ENCODE measurements around the gene SECISBP2L.
A peak's percentile ranks its signal among the peaks of the same experiment; 100 is the strongest.

Gene SECISBP2L

DNA sequence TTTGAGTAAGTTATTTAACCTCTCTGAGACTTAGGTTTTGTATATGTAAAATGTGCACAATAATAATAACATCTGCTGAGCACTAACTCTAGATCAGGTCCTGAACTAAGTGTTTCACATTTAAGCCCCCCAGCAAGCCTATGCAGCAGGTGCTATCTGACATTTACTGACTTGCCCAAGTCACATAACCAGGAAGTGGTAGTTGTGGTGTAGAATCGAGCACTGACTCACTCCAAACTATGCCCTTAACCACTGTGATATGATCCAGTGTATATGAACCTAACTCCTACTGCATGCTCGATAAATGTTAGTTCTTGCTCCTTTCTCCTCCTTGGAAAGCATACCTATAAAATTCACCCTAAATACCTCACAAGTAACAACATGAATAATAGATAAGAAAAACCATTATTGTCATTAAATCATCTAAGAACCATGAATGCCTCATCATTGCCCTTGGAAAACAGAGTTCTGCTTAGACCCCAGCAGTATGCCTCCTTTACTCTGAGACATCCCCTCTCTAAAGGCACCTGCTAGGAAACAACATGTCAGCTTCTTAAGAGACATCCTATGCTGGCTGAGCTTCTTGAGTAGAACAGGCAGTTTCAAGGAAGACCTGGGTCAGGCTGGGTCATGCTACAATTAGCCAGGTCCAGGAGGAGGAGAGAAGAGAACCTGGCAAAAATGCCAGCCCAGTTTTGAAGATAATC is 79.5 kb downstream of the SECISBP2L start:
- no peak for TF ChIP-seq RAD21 (IDR thresholded peaks at IDR 0.05; ENCODE audit: low read depth)
- TF ChIP-seq, protein P1, sequence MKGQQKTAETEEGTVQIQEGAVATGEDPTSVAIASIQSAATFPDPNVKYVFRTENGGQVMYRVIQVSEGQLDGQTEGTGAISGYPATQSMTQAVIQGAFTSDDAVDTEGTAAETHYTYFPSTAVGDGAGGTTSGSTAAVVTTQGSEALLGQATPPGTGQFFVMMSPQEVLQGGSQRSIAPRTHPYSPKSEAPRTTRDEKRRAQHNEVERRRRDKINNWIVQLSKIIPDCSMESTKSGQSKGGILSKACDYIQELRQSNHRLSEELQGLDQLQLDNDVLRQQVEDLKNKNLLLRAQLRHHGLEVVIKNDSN (IDR thresholded peaks at IDR 0.05), result no peak
- TF ChIP-seq, protein P2, sequence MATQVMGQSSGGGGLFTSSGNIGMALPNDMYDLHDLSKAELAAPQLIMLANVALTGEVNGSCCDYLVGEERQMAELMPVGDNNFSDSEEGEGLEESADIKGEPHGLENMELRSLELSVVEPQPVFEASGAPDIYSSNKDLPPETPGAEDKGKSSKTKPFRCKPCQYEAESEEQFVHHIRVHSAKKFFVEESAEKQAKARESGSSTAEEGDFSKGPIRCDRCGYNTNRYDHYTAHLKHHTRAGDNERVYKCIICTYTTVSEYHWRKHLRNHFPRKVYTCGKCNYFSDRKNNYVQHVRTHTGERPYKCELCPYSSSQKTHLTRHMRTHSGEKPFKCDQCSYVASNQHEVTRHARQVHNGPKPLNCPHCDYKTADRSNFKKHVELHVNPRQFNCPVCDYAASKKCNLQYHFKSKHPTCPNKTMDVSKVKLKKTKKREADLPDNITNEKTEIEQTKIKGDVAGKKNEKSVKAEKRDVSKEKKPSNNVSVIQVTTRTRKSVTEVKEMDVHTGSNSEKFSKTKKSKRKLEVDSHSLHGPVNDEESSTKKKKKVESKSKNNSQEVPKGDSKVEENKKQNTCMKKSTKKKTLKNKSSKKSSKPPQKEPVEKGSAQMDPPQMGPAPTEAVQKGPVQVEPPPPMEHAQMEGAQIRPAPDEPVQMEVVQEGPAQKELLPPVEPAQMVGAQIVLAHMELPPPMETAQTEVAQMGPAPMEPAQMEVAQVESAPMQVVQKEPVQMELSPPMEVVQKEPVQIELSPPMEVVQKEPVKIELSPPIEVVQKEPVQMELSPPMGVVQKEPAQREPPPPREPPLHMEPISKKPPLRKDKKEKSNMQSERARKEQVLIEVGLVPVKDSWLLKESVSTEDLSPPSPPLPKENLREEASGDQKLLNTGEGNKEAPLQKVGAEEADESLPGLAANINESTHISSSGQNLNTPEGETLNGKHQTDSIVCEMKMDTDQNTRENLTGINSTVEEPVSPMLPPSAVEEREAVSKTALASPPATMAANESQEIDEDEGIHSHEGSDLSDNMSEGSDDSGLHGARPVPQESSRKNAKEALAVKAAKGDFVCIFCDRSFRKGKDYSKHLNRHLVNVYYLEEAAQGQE (IDR thresholded peaks at IDR 0.05; ENCODE audit: low read depth), result no peak
- TF ChIP-seq YY1 (IDR thresholded peaks at IDR 0.05; ENCODE audit: low read depth), result no peak
- no peak for TF ChIP-seq FOXM1 (IDR thresholded peaks at IDR 0.05; ENCODE audit: borderline replicate concordance, low read depth)
- no peak for TF ChIP-seq EGR1 (IDR thresholded peaks at IDR 0.05)
- TF ChIP-seq ZBTB7A (IDR thresholded peaks at IDR 0.05; ENCODE audit: low read depth), result no peak
- no peak for TF ChIP-seq TAF1 (IDR thresholded peaks at IDR 0.05; ENCODE audit: low read depth)
- no peak for TF ChIP-seq NFIC (IDR thresholded peaks at IDR 0.05)
- TF ChIP-seq, protein P3, sequence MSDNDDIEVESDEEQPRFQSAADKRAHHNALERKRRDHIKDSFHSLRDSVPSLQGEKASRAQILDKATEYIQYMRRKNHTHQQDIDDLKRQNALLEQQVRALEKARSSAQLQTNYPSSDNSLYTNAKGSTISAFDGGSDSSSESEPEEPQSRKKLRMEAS (IDR thresholded peaks at IDR 0.05), result no peak
- TF ChIP-seq TCF12 (IDR thresholded peaks at IDR 0.05; ENCODE audit: low read depth), result no peak

DNA sequence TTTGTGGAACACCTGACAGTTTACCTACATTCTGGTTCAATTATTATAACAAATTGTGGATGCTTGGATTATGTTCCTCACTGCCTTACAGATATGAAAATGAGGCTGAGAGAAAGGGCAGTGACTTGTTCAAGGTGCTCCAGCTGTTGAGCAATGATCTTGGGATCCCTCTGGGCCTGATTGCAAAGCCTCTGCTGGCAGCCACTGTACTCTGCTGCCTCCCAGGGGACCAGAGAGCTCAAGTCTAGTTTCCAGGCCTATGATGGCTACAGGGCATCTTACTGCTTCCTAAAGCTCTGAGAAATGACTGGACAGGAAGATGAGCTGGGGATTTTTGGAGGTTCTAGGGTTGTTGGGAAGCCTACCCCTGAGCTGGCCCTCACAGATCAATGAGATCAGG is 80.3 kb downstream of the SECISBP2L start:
- TF ChIP-seq, protein P3 (IDR thresholded peaks at IDR 0.05), result no peak
- TF ChIP-seq EP300 (IDR thresholded peaks at IDR 0.05; ENCODE audit: borderline replicate concordance) (no peak), TEAD4 (IDR thresholded peaks at IDR 0.05) (no peak), TAF1 (IDR thresholded peaks at IDR 0.05; ENCODE audit: low read depth) (no peak), CREB1 (IDR thresholded peaks at IDR 0.05; ENCODE audit: low read depth) (no peak), FOXM1 (IDR thresholded peaks at IDR 0.05; ENCODE audit: borderline replicate concordance, low read depth) (no peak), RAD21 (IDR thresholded peaks at IDR 0.05; ENCODE audit: low read depth) (peak; percentile 34; the same call in 1 of the 2 replicates)

DNA sequence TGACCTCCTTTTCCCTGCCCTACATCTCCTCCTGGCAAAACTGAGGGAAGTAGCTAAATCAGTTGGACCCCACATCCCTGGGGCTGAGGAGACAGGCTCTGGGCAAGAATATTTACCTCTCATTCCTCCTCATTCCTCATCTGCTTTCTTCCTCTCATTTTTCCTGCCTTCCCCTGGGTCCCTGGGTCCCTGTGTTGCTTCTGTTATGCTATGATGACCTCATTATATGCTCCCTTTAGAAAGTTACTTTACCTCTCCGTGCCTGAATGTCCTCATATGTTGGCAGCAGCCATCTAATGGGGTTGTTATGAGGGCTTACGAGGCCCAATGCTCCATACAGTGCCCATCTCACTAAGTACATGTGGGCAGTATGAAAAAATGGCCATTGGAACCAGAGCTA is 81.3 kb downstream of the SECISBP2L start:
- TF ChIP-seq TEAD4 (IDR thresholded peaks at IDR 0.05) (no peak), CREB1 (IDR thresholded peaks at IDR 0.05; ENCODE audit: low read depth) (no peak)

DNA sequence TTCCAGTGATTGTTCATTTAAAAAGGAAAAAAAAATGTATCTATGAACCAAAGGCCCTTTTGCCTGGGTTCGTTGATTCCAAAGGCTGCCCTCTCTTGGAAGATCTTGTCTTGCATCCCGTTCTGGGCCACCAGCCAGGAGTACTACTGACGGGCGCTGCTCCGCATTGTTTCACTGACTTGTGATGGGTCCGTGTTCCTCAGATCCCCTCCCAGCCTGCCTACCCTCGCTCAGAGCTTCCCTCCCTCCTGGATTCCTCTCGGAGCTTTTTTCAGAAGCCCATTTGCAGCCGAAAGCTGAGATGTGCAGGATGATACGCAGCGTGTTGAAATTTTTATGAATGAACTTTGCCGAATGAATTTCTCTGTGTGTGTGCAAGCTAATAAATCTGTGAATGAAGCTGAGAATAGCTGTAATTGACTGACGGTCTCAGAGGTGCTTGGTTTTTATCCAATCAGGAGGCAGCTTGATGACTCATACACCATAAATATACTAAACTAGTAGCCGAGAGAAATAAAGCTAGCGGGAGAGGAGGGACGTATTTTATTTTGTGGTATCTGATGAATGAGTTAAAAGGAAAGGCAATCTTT is 82.6 kb downstream of the SECISBP2L start, which contains the start of gene SHC4:
SHC4 (minus strand) TSS at position 396 of the 590 bp plus-strand sequence. CDS start 904 bp downstream, outside the sequence.
- TF ChIP-seq ZBTB7A (IDR thresholded peaks at IDR 0.05; ENCODE audit: low read depth), result no peak
- TF ChIP-seq TCF12 (IDR thresholded peaks at IDR 0.05; ENCODE audit: low read depth), result no peak
- TF ChIP-seq CREB1 (IDR thresholded peaks at IDR 0.05; ENCODE audit: low read depth), result no peak

DNA sequence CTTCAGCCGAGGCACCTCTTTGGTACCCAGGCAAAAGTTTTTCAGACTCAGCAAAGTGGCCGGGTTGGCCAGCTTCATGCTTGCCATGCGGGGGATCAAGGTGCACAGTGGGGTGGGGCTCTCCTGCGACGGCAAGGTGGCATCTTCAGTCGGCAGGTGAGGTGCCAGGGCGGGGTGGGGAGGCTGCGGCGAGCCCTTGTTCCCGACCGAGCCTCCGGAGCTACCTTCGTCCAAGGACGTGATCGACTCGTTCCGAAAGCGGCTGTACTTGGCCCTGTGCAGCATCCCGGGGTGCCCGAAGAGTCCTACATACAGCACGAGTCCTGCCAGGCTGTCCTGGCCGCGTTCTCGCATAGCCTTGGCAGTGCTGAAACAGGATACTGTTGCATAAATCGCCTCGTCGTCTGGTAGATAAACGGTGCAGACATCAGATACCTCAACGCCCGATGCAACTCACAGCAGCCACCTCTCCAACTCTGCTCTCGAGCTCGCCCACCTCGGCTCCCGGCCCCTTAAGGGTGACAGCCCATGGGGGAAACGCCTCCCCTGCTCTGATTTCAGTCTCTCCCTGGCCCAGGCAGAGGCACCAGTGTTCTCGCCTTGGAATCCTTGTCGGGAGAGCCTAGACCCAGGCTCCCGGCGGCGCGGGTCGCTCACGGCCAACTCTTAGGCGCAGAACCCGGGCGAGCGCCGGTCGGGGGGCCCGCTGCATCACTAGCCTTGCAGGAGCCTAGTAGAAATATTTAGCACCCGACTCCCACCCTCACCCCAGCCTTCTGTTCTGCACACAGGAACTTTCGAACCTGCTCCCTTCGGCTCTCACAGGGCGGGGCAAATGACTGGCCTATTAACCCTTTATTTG is 83.4 kb downstream of the SECISBP2L start:
- no peak for TF ChIP-seq FOXM1 (IDR thresholded peaks at IDR 0.05; ENCODE audit: borderline replicate concordance, low read depth)
- TF ChIP-seq ZBTB7A (IDR thresholded peaks at IDR 0.05; ENCODE audit: low read depth), result 0 out of 2 replicates have a peak, but pooled peaks have one; percentile 30

DNA sequence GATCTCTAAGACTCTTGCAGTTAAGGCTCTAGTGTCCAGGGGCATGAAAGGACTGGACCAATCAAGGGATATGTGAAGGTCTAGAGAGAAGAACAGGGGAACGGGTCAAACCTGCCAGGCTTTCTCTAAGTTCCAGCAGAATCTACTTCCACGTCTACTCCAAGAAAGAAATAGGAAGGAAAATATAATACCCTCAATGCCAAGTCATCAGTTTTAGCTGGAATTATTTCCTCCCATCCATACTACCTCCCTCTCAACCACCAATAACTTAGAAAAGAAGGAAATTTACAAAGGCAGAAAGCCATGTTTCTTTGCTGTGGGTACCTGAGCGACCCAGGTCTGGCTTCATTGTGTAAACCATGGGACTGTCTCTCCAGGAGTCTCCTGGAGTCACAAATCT is 90.3 kb downstream of the SECISBP2L start:
- no peak for TF ChIP-seq TEAD4 (IDR thresholded peaks at IDR 0.05)
- TF ChIP-seq YY1 (IDR thresholded peaks at IDR 0.05; ENCODE audit: low read depth), result no peak
- no peak for TF ChIP-seq EP300 (IDR thresholded peaks at IDR 0.05; ENCODE audit: borderline replicate concordance)
- no peak for TF ChIP-seq TCF12 (IDR thresholded peaks at IDR 0.05; ENCODE audit: low read depth)
- no peak for TF ChIP-seq CEBPB (IDR thresholded peaks at IDR 0.05)
- no peak for TF ChIP-seq FOXM1 (IDR thresholded peaks at IDR 0.05; ENCODE audit: borderline replicate concordance, low read depth)
- TF ChIP-seq TAF1 (IDR thresholded peaks at IDR 0.05; ENCODE audit: low read depth), result no peak
- TF ChIP-seq, protein P1 (IDR thresholded peaks at IDR 0.05), result no peak

DNA sequence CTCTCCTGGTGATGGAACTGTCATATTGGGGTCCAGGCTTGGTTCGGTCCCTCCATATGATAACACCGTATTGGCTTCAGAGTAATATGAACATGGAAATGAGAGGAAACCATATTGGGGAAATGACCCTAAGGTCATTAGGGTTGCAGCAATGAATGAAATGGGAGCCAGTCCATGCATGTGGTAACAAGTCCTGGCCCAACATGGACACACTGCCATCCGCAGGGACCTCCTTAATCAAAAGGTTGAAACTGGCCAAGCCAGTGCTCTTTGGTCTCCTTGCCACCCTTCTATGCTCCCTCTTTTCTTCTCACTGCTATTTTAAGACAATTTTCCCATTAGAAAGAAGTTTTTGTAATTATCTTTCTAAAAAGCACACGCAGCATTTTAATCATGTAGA is 90.9 kb downstream of the SECISBP2L start:
- TF ChIP-seq NFIC (IDR thresholded peaks at IDR 0.05) (no peak), ZBTB7A (IDR thresholded peaks at IDR 0.05; ENCODE audit: low read depth) (no peak), CREB1 (IDR thresholded peaks at IDR 0.05; ENCODE audit: low read depth) (no peak), EP300 (IDR thresholded peaks at IDR 0.05; ENCODE audit: borderline replicate concordance) (no peak), CEBPB (IDR thresholded peaks at IDR 0.05) (no peak), YY1 (IDR thresholded peaks at IDR 0.05; ENCODE audit: low read depth) (no peak)
- TF ChIP-seq, protein P2 (IDR thresholded peaks at IDR 0.05; ENCODE audit: low read depth), result no peak
- TF ChIP-seq, protein P1 (IDR thresholded peaks at IDR 0.05), result no peak
